Naive thymus-derived CD4-positive, alpha-beta T cell (primary cell): Measurements from ENCODE around the gene OR5H14. TPM values are rescaled to one million over a fixed set of nuclear protein-coding genes. Genes with fewer than 3 reads are reported as not detected.

Experiments
- ATAC-seq: fragments of 150-1000 bp; cut with Tn5 transposase; 2 replicates; pipeline ENCODE4 v1.10.0; 2021; ENCODE audit warnings: mild to moderate bottlenecking, moderate library complexity
- CTCF ChIA-PET: fragments of 350-600 bp; sonication (Branson Sonifier 250); formaldehyde crosslinking; loops from one replicate; lab custom pipeline; 2021; ENCODE audit warnings: antibody characterized with exemption; lab: Charles Lee
- POLR2A ChIA-PET: fragments of 350-600 bp; sonication (Branson Sonifier 250); formaldehyde crosslinking; loops from one replicate; lab custom pipeline; 2021; ENCODE audit warnings: antibody characterized with exemption, inconsistent platforms; lab: Charles Lee
- DNase-seq, 9 donors: peaks; one replicate each; pipeline versions ENCODE4 v3.0.0 to v3.0.0-alpha.2; 2020 to 2022; ENCODE audit warnings: mixed read lengths in 1 of 9
- H3K27ac ChIP-seq: one replicate; pipeline ENCODE4 v1.7.0; 2013; ENCODE audit warnings: mild to moderate bottlenecking, low read depth, low read length, moderate library complexity
- H3K27me3 ChIP-seq, 2 donors: one replicate each; pipeline ENCODE4 v1.7.0; 2013; ENCODE audit warnings: low read length in 2 of 2, mild to moderate bottlenecking in 2 of 2, moderate library complexity in 2 of 2; ENCODE audit not compliant: control insufficient read depth in 2 of 2, insufficient read depth in 2 of 2
- H3K36me3 ChIP-seq, 3 experiments: 1 replicate in 2 of 3; 2 replicates in 1 of 3; pipeline ENCODE4 v1.7.0; 2013; ENCODE audit warnings: low read length in 3 of 3, mild to moderate bottlenecking in 3 of 3, moderate library complexity in 1 of 3; ENCODE audit not compliant: insufficient read depth in 3 of 3, control insufficient read depth in 2 of 3
- H3K4me1 ChIP-seq, 2 donors: one replicate each; pipeline ENCODE4 v1.7.0; 2013; ENCODE audit warnings: low read length in 2 of 2, mild to moderate bottlenecking in 2 of 2, moderate library complexity in 1 of 2; ENCODE audit not compliant: control insufficient read depth in 2 of 2, insufficient read depth in 2 of 2
- H3K4me3 ChIP-seq: 2 replicates; pipeline ENCODE4 v1.7.0; 2013; ENCODE audit warnings: mild to moderate bottlenecking, low read length
- H3K9me3 ChIP-seq, 3 experiments: 1 replicate in 2 of 3; 2 replicates in 1 of 3; pipeline ENCODE4 v1.7.0; 2013; ENCODE audit warnings: low read length in 3 of 3; ENCODE audit not compliant: control insufficient read depth in 2 of 3
- H3K27ac Mint-ChIP-seq, 9 donors: one replicate each; pipeline ENCODE4 v1.8.0; 2020 to 2022; ENCODE audit warnings: mixed read lengths in 9 of 9, mild to moderate bottlenecking in 8 of 9, moderate library complexity in 5 of 9, inconsistent platforms in 2 of 9
- H3K27me3 Mint-ChIP-seq, 5 donors: one replicate each; pipeline ENCODE4 v1.8.0; 2021 to 2022; ENCODE audit warnings: mixed read lengths in 5 of 5, mild to moderate bottlenecking in 1 of 5
- H3K36me3 Mint-ChIP-seq, 5 donors: one replicate each; pipeline ENCODE4 v1.8.0; 2020 to 2022; ENCODE audit warnings: mixed read lengths in 5 of 5, mild to moderate bottlenecking in 3 of 5, inconsistent platforms in 1 of 5
- H3K4me1 Mint-ChIP-seq, 7 donors: one replicate each; pipeline ENCODE4 v1.8.0; 2020 to 2022; ENCODE audit warnings: mixed read lengths in 7 of 7, mild to moderate bottlenecking in 3 of 7, inconsistent platforms in 1 of 7
- H3K4me3 Mint-ChIP-seq, 10 donors: one replicate each; pipeline ENCODE4 v1.8.0; 2020 to 2022; ENCODE audit warnings: mild to moderate bottlenecking in 10 of 10, mixed read lengths in 10 of 10, moderate library complexity in 6 of 10, inconsistent platforms in 2 of 10
- H3K9me3 Mint-ChIP-seq, 11 donors: one replicate each; pipeline ENCODE4 v1.8.0; 2020 to 2022; ENCODE audit warnings: mixed read lengths in 11 of 11, mild to moderate bottlenecking in 4 of 11, inconsistent platforms in 1 of 11, moderate library complexity in 1 of 11
- intact Hi-C, 2 donors: fragments of 100-400 bp; cut with micrococcal nuclease; formaldehyde crosslinking; loops; one replicate each; pipeline ENCODE4 v1.15.1; 2023
- polyA plus RNA-seq, 2 donors: library from polyadenylated mRNA; unstranded; fragments of 300-500 nt; fragmentation: Illumina TruSeq; gene quantifications; one replicate each; pipeline ENCODE4 v1.2.3, GENCODE V29; 2021
- total RNA-seq, 6 experiments: library from RNA in 5 of 6; stranded (reverse) in 5 of 6; gene quantifications; 1 replicate in 5 of 6; 2 replicates in 1 of 6; pipeline ENCODE4 v1.2.3 and lab custom pipeline; 2021 to 2026

Gene OR5H14
- total and polyA plus RNA-seq, 7 experiments from 2014 or later = not detected

DNA sequence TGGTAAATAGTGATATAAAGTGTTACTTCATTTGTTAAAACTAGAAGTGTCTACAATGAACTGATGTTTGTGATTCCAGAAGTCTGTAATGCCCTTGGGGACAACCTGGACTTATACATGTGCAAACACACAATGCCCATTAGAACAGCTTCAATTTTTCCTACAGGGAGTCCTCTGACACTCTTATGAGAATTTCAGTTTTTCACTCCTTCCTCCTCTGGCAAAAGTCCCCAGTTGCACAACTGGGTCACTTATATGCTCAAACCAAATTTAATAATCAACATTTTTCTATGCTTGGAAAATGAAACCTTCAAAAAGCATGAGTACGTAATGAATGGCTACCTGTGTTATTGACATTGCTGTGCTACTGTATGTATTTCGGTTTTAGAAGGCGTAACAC, 19.1 kb downstream of the OR5H14 start, which contains the start of gene OR5H15:
TSS of gene OR5H15 (plus strand) at position 301 of the 400 bp plus-strand sequence. CDS start 2,004 bp downstream, outside the sequence.
- CTCF ChIA-PET = no interaction called here
- H3K27ac Mint-ChIP-seq = no peak within 1 kb of the TSS
- H3K9me3 Mint-ChIP-seq = peaks cover 0 to 5% (median 0%) of the 10 kb centered on the region in 11 donors
- intact Hi-C loops = no loop called here
- no peak within 1 kb of the TSS for H3K27ac ChIP-seq
- no peak for DNase-seq
- no peak within 1 kb of the TSS for H3K4me3 Mint-ChIP-seq
- peaks cover 4 to 17% (median 7%) of the 10 kb centered on the region in 5 donors for H3K27me3 Mint-ChIP-seq
- POLR2A ChIA-PET = no interaction called here
- no peak within 1 kb of the TSS for H3K4me3 ChIP-seq
- H3K36me3 Mint-ChIP-seq = no peaks in the 10 kb centered on the region
- no peaks in the 10 kb centered on the region for H3K4me1 Mint-ChIP-seq
- ATAC-seq = no peak
- H3K9me3 ChIP-seq = no peaks in the 10 kb centered on the region
- peaks cover 0 to 3% of the 10 kb centered on the region in 2 donors for H3K27me3 ChIP-seq
- H3K4me1 ChIP-seq = no peaks in the 10 kb centered on the region
- H3K36me3 ChIP-seq = no peaks in the 10 kb centered on the region

DNA sequence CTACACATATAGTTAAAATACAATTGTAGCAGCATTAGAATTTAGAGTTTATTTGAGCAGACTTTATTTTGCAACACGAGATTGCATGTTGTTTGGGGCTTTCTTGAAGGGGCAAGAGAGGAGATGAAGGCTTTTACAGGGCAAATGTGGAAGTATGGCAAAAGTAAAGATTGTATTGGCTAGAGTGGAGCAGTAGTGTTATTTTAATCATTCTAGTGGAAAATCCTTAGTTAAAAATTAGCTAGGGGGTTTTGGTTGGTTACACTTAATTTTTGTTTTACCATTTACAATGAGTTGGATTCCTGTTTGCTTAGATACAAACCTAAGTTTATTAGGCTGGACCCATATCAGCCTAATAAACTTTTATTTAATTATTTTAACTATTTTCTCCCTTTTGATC, 23.8 kb downstream of the OR5H14 start:
- Mint-ChIP-seq H3K4me1 (peaks cover 0 to 3% (median 0%) of the 10 kb centered on the region in 7 donors), H3K4me3 (no peak overlapping the region), H3K36me3 (no peaks in the 10 kb centered on the region), H3K27me3 (peaks cover 0 to 9% (median 4%) of the 10 kb centered on the region in 5 donors), H3K9me3 (peaks cover 0 to 8% (median 3%) of the 10 kb centered on the region in 11 donors), H3K27ac (no peak overlapping the region)
- no peaks in the 10 kb centered on the region for H3K9me3 ChIP-seq
- no peak for DNase-seq
- no peaks in the 10 kb centered on the region for H3K4me1 ChIP-seq
- no peaks in the 10 kb centered on the region for H3K36me3 ChIP-seq
- no peak overlapping the region for H3K27ac ChIP-seq
- no peak for ATAC-seq
- POLR2A ChIA-PET = no interaction called here
- intact Hi-C loops = no loop called here
- CTCF ChIA-PET = no interaction called here
- H3K4me3 ChIP-seq = no peak overlapping the region
- H3K27me3 ChIP-seq = no peaks in the 10 kb centered on the region

DNA sequence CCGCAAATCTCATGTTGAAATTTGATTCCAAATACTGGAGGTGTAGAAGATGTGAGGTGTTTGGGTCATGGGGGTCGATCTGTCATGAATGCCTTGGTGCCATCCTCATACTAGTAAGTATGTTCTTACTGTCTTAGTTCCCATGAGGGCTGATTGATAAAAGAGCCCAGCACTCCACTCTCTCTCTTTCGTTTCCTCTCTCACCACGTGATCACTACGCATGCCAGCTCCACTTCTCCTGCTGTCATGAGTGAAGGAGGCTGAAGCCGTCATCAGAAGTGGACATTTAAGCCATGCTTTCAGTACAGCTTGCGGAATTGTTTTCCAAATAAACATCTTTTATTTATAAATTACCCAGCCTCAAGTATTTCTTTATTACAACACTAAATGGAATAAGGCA, 25.3 kb downstream of the OR5H14 start:
- H3K4me3 ChIP-seq = no peak overlapping the region
- ChIA-PET CTCF (no interaction called here), POLR2A (no interaction called here)
- DNase-seq (no peak), ATAC-seq (no peak)
- intact Hi-C loops = no loop called here
- Mint-ChIP-seq H3K4me1 (peaks cover 0 to 3% (median 0%) of the 10 kb centered on the region in 7 donors), H3K27ac (no peak overlapping the region), H3K36me3 (no peaks in the 10 kb centered on the region), H3K9me3 (peaks cover 0 to 8% (median 4%) of the 10 kb centered on the region in 11 donors), H3K4me3 (no peak overlapping the region), H3K27me3 (peaks cover 0 to 9% (median 3%) of the 10 kb centered on the region in 5 donors)
- H3K4me1 ChIP-seq = no peaks in the 10 kb centered on the region
- H3K27me3 ChIP-seq = no peaks in the 10 kb centered on the region
- no peaks in the 10 kb centered on the region for H3K9me3 ChIP-seq
- no peak overlapping the region for H3K27ac ChIP-seq
- H3K36me3 ChIP-seq = no peaks in the 10 kb centered on the region

DNA sequence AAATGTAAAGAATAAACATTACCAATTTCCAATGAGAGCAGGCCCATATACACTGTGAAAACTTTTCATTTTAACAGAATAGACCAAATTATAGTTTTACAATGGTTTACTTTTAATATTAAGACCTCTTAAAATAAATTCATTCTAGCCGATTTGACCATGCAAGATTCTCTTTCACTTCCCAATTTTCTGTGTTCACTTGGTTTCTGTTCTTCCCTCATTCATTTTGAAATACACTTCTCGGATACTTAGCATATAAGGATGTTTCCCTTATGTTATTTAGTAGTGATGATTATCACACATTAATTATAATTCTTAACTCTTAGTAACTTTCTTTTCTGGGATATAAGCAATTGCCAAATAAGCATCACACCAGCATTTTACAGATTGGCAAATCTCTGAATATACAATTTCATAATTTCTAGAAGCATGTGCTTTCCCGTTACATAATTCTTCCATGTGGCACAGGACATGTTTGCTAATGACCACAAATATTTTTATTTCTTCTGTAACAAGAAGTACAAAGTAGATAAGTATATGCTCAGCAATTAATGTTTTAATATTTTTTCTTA, 33.1 kb downstream of the OR5H14 start:
- no peaks in the 10 kb centered on the region for H3K36me3 ChIP-seq
- no peak for ATAC-seq
- intact Hi-C loops = no loop called here
- H3K4me1 Mint-ChIP-seq = no peaks in the 10 kb centered on the region
- H3K4me3 Mint-ChIP-seq = no peak overlapping the region
- H3K27ac Mint-ChIP-seq = no peak overlapping the region
- no peaks in the 10 kb centered on the region for H3K36me3 Mint-ChIP-seq
- no peak overlapping the region for H3K27ac ChIP-seq
- ChIA-PET POLR2A (no interaction called here), CTCF (no interaction called here)
- H3K27me3 Mint-ChIP-seq = peaks cover 0 to 3% (median 0%) of the 10 kb centered on the region in 5 donors
- no peaks in the 10 kb centered on the region for H3K27me3 ChIP-seq
- no peaks in the 10 kb centered on the region for H3K9me3 ChIP-seq
- H3K4me1 ChIP-seq = no peaks in the 10 kb centered on the region
- peaks cover 0 to 4% (median 0%) of the 10 kb centered on the region in 11 donors for H3K9me3 Mint-ChIP-seq
- H3K4me3 ChIP-seq = no peak overlapping the region
- no peak for DNase-seq

DNA sequence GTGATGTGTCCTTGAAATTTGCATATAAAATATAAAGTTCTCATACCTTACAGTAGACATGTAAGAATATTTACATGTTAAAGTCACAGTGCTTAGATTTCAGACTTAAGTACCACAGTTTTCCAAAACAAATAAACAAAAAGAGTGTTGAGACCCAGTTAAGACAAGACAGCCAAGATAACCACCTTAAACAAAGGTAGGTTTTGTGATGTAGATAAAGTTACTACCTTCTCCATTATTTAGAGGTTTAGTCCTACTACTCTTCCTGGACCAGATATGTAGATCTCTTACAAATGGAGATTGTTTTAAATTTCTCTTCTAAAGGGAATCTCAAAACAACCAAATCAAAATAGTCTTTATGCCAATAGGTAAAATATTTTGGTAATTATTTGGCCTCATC, 34.9 kb downstream of the OR5H14 start:
- no peak overlapping the region for H3K27ac Mint-ChIP-seq
- no peak for ATAC-seq
- no peak overlapping the region for H3K4me3 Mint-ChIP-seq
- no peaks in the 10 kb centered on the region for H3K36me3 Mint-ChIP-seq
- H3K9me3 ChIP-seq = no peaks in the 10 kb centered on the region
- no peaks in the 10 kb centered on the region for H3K27me3 ChIP-seq
- H3K36me3 ChIP-seq = no peaks in the 10 kb centered on the region
- H3K9me3 Mint-ChIP-seq = peaks cover 0 to 4% (median 0%) of the 10 kb centered on the region in 11 donors
- intact Hi-C loops = no loop called here
- DNase-seq = no peak
- CTCF ChIA-PET = no interaction called here
- H3K4me3 ChIP-seq = no peak overlapping the region
- POLR2A ChIA-PET = no interaction called here
- no peak overlapping the region for H3K27ac ChIP-seq
- peaks cover 0 to 3% (median 0%) of the 10 kb centered on the region in 5 donors for H3K27me3 Mint-ChIP-seq
- no peaks in the 10 kb centered on the region for H3K4me1 Mint-ChIP-seq
- no peaks in the 10 kb centered on the region for H3K4me1 ChIP-seq

DNA sequence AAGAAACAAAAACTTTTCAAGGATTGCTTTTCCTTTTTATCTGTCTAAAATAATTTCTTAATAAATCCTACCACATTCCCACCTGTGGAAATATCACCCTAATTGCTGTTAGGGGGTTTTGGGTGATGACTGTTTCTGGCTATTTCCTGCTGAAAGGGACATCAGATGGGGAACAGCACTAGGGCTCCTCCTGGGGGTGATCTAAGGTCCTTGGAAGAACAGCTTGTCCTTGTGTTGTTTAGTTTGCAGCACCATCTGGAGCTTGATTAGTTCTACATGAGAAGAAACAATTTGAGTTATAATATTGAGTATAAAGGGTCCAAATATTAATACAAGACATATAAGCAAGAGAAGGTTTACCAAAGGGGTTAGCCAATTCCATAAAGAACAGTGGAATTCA, 37.9 kb downstream of the OR5H14 start:
- Histone ChIP-seq H3K27me3 (no peaks in the 10 kb centered on the region), H3K27ac (no peak overlapping the region), H3K4me1 (no peaks in the 10 kb centered on the region), H3K4me3 (no peak overlapping the region), H3K9me3 (no peaks in the 10 kb centered on the region), H3K36me3 (no peaks in the 10 kb centered on the region)
- DNase-seq (no peak), ATAC-seq (no peak)
- H3K36me3 Mint-ChIP-seq = no peaks in the 10 kb centered on the region
- ChIA-PET CTCF (no interaction called here), POLR2A (no interaction called here)
- H3K4me3 Mint-ChIP-seq = no peak overlapping the region
- H3K9me3 Mint-ChIP-seq = peaks cover 0 to 1% (median 0%) of the 10 kb centered on the region in 11 donors
- intact Hi-C loops = loop anchor here (5.0 kb wide), 2 partner anchors 148 to 627 kb away; partner anchors contain the start of gene GABRR3 (in 1 of the 2)
- H3K27ac Mint-ChIP-seq = no peak overlapping the region
- H3K4me1 Mint-ChIP-seq = peaks cover 0 to 5% (median 1%) of the 10 kb centered on the region in 7 donors
- peaks cover 0 to 2% (median 0%) of the 10 kb centered on the region in 5 donors for H3K27me3 Mint-ChIP-seq

DNA sequence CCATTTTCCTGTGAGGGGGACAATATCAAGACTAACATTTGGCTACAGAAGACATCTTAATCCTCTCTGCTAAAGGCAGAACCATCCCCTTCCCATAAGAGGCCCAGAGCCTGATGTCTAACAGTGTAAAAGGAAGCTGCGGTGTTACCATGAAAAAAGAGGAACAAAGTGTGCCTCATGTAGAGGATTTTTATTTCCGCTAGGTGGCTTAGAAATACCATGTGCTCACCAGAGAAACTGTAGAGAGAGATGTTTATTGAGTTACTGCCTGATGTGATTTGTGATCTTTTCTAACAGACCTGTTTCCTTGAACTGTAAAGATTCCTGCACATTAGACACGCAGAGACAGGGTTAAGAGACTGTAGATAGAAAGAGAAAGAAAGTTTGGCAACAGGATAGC, 41.3 kb downstream of the OR5H14 start:
- DNase-seq = peak in 3 of 9 donors; percentile 1 to 10 (median 3)
- Mint-ChIP-seq H3K4me3 (no peak overlapping the region), H3K36me3 (no peaks in the 10 kb centered on the region), H3K9me3 (peaks cover 0 to 2% (median 0%) of the 10 kb centered on the region in 11 donors), H3K27ac (no peak overlapping the region), H3K27me3 (peaks cover 8 to 19% (median 12%) of the 10 kb centered on the region in 5 donors), H3K4me1 (peaks cover 0 to 5% (median 1%) of the 10 kb centered on the region in 7 donors)
- ChIA-PET CTCF (no interaction called here), POLR2A (no interaction called here)
- H3K27me3 ChIP-seq = no peaks in the 10 kb centered on the region
- H3K4me1 ChIP-seq = no peaks in the 10 kb centered on the region
- no peak overlapping the region for H3K27ac ChIP-seq
- intact Hi-C loops = loop anchor here (1.0 to 5.0 kb wide), 5 partner anchors 141 to 624 kb away; partner anchors contain the start of gene GABRR3 (in 1 of the 2)
- no peaks in the 10 kb centered on the region for H3K36me3 ChIP-seq
- no peak overlapping the region for H3K4me3 ChIP-seq
- peak; percentile 66 for ATAC-seq
- H3K9me3 ChIP-seq = no peaks in the 10 kb centered on the region
